ENCODE results near the gene BRD4. TPM values are rescaled to one million over a fixed set of nuclear protein-coding genes. Genes with fewer than 3 reads are reported as not detected.

The BRD4 gene
- total RNA-seq, 4 donors from 2014 or later = 54.8 to 111 (median 68.3) TPM

DNA sequence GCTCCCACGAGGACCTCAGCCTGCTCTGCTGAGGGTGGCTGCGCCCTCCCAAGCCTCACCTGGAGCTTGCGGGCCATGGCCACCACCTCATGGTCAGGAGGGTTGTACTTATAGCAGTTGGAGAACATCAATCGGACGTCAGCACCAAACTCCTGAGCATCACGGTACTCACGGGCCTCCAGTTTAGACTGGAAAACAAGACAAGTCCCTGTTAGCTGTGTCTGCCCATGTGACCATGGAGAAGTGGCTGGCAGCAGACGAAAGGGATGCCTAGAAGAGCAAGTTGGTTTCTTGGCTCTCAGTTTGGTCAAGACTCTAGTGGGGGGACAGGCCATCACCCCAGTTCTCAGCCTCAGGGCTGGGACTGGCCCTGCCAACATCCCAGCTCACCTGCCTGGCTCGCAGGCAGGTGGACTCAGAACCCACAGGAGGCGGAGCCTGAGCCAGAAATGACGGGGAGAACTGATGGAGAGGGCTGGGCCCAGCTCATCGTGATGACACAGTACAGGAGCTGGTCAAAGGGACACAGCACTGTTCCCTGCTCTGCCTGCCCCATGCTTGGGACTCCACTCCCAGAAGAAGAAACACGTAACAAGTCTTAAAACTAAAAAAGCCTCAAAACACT is 68.9 kb downstream of the BRD4 start:
- Histone ChIP-seq H3K4me3 (no peak overlapping the region), H3K27ac (no peak overlapping the region), H3K27me3 (no peaks in the 10 kb centered on the region), H3K36me3 (peaks cover 93% of the 10 kb centered on the region), H3K4me1 (peaks cover 37% of the 10 kb centered on the region), H3K9me3 (no peaks in the 10 kb centered on the region)
- no peak for DNase-seq (ENCODE audit: low spot score in 2 of 2)
- WGBS = 77% methylated on average over 12 of the region's 13 CpGs
- no peak for TF ChIP-seq EP300 (IDR thresholded peaks at IDR 0.05)

GRCh38 chr19:15262011-15262410 is 70.3 kb downstream of the BRD4 start:
- TF ChIP-seq POLR2AphosphoS5 (IDR thresholded peaks at IDR 0.05) (no peak), POLR2A (IDR thresholded peaks at IDR 0.05) (no peak), CTCF (IDR thresholded peaks at IDR 0.05) (no peak), EP300 (IDR thresholded peaks at IDR 0.05) (no peak)
- no peaks in the 10 kb centered on the region for H3K9me3 ChIP-seq
- no peak overlapping the region for H3K27ac ChIP-seq
- no peaks in the 10 kb centered on the region for H3K27me3 ChIP-seq
- H3K4me1 ChIP-seq = peaks cover 32% of the 10 kb centered on the region
- no peak overlapping the region for H3K4me3 ChIP-seq
- no peak for DNase-seq (ENCODE audit: low spot score in 2 of 2)
- peaks cover 100% of the 10 kb centered on the region for H3K36me3 ChIP-seq
- 90% methylated on average over 3 of the region's 4 CpGs for WGBS

GRCh38 chr19:15260939-15261338 is 71.4 kb downstream of the BRD4 start:
- WGBS = 70% methylated on average over 8 of the region's 8 CpGs
- Histone ChIP-seq H3K9me3 (no peaks in the 10 kb centered on the region), H3K36me3 (peaks cover 100% of the 10 kb centered on the region), H3K27ac (no peak overlapping the region), H3K4me1 (peaks cover 21% of the 10 kb centered on the region), H3K4me3 (no peak overlapping the region), H3K27me3 (no peaks in the 10 kb centered on the region)
- TF ChIP-seq POLR2A (IDR thresholded peaks at IDR 0.05) (no peak), CTCF (IDR thresholded peaks at IDR 0.05) (peak in 1 of 2 donors; percentile 14)
- DNase-seq (ENCODE audit: low spot score in 2 of 2) = no peak

DNA sequence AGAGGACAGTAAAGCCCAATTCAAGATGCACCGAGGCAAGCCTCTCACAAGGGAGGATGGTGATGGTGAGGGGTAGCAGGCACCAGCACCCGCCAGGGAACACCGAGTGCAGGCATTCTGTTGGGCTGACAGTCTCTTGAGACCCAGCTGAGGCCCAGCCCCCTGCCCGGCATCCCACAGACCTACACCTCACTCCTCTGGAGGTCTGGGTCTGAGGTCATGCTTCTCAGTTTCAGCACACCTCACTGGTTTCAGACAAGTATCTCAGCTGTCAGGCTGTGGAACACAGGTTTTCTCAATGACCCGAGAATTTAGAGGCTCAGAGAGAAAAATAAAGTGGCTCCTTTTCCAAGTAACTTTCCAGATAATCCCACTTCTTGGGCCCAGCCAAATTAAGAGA is 72.4 kb downstream of the BRD4 start:
- H3K27me3 ChIP-seq = no peaks in the 10 kb centered on the region
- no peak overlapping the region for H3K27ac ChIP-seq
- TF ChIP-seq POLR2AphosphoS5 (IDR thresholded peaks at IDR 0.05) (no peak), POLR2A (IDR thresholded peaks at IDR 0.05) (no peak), CTCF (IDR thresholded peaks at IDR 0.05) (no peak), EP300 (IDR thresholded peaks at IDR 0.05) (no peak)
- no peaks in the 10 kb centered on the region for H3K9me3 ChIP-seq
- DNase-seq (ENCODE audit: low spot score in 2 of 2) = no peak
- peaks cover 11% of the 10 kb centered on the region for H3K4me1 ChIP-seq
- 91% methylated on average over 5 of the region's 5 CpGs for WGBS
- no peak overlapping the region for H3K4me3 ChIP-seq
- H3K36me3 ChIP-seq = peaks cover 100% of the 10 kb centered on the region

GRCh38 chr19:15257782-15258181 is 74.6 kb downstream of the BRD4 start:
- WGBS = 91% methylated on average over 6 of the region's 6 CpGs
- Histone ChIP-seq H3K9me3 (no peaks in the 10 kb centered on the region), H3K4me3 (no peak overlapping the region), H3K27me3 (no peaks in the 10 kb centered on the region), H3K36me3 (peaks cover 100% of the 10 kb centered on the region), H3K27ac (no peak overlapping the region), H3K4me1 (peaks cover 14% of the 10 kb centered on the region)
- DNase-seq (ENCODE audit: low spot score in 2 of 2) = no peak
- TF ChIP-seq POLR2A (IDR thresholded peaks at IDR 0.05) (no peak), POLR2AphosphoS5 (IDR thresholded peaks at IDR 0.05) (no peak), CTCF (IDR thresholded peaks at IDR 0.05) (no peak), EP300 (IDR thresholded peaks at IDR 0.05) (no peak)

All from suprapubic skin (tissue), 4 donors.